ENCODE measurements around the gene GNAL.
"Not testable (repeated sequence)": the region's sequence is repeated elsewhere in the genome, so short reads cannot be mapped to it uniquely, and the experiment has no call there.

GNAL gene

GRCh38 chr18:11877497-11878135 lies 188.6 kb downstream of the GNAL start:
- no peak for DNase-seq (ENCODE audit: low read depth)

GRCh38 chr18:11880586-11881304 lies 191.7 kb downstream of the GNAL start:
- DNase-seq (ENCODE audit: low read depth) = no peak

- DNase-seq (ENCODE audit: low read depth) = no peak
These were observed 193.6 kb downstream of the GNAL start for GRCh38 chr18:11882636-11883035.

GRCh38 chr18:11883153-11883552 lies 194.1 kb downstream of the GNAL start:
- no peak for DNase-seq (ENCODE audit: low read depth)

- no peak for DNase-seq (ENCODE audit: low read depth)
These were observed 195.4 kb downstream of the GNAL start for GRCh38 chr18:11884396-11885030.

GRCh38 chr18:11885278-11885947 lies 196.3 kb downstream of the GNAL start:
- no peak for DNase-seq (ENCODE audit: low read depth)

GRCh38 chr18:11886577-11887110 lies 197.6 kb downstream of the GNAL start:
- no peak for DNase-seq (ENCODE audit: low read depth)

- DNase-seq (ENCODE audit: low read depth) = no peak
These were observed 198.5 kb downstream of the GNAL start for GRCh38 chr18:11887328-11888128.

- no peak for DNase-seq (ENCODE audit: low read depth)
These were observed 199.7 kb downstream of the GNAL start for GRCh38 chr18:11888726-11889125.

GRCh38 chr18:11889284-11889683 lies 200.2 kb downstream of the GNAL start:
- DNase-seq (ENCODE audit: low read depth) = no peak

- no peak for DNase-seq (ENCODE audit: low read depth)
These were observed 202.7 kb downstream of the GNAL start for GRCh38 chr18:11891737-11892136.

- not testable (repeated sequence) for DNase-seq (ENCODE audit: low read depth)
These were observed 203.4 kb downstream of the GNAL start for GRCh38 chr18:11892438-11892837.

GRCh38 chr18:11897781-11898180 lies 208.7 kb downstream of the GNAL start:
- DNase-seq (ENCODE audit: low read depth) = no peak

- DNase-seq (ENCODE audit: low read depth) = no peak
These were observed 210.0 kb downstream of the GNAL start for GRCh38 chr18:11899063-11899462.

GRCh38 chr18:11901826-11902438 lies 212.9 kb downstream of the GNAL start:
- no peak for DNase-seq (ENCODE audit: low read depth)

- DNase-seq (ENCODE audit: low read depth) = no peak
These were observed 213.6 kb downstream of the GNAL start for GRCh38 chr18:11902522-11903292.

- DNase-seq (ENCODE audit: low read depth) = no peak
These were observed 216.5 kb downstream of the GNAL start for GRCh38 chr18:11905613-11906012.

GRCh38 chr18:11906176-11906575 lies 217.1 kb downstream of the GNAL start:
- DNase-seq (ENCODE audit: low read depth) = no peak

- DNase-seq (ENCODE audit: low read depth) = no peak
These were observed 218.1 kb downstream of the GNAL start for GRCh38 chr18:11906926-11907874.

All from HS-5 (cell line).